GM12878 (cell line): ENCODE measurements around the gene TMEM86A. TPM values are rescaled to one million over a fixed set of nuclear protein-coding genes. Genes with fewer than 3 reads are reported as not detected.

Experiments used
- ATAC-seq: fragments of 200-7000 bp; cut with Tn5 transposase; 3 replicates; pipeline ENCODE4 v1.9.1; 2020; ENCODE audit warnings: mild to moderate bottlenecking, moderate library complexity
- BruUV-seq: library from RNA; stranded (reverse); fragments of 400-500 nt; replicated peaks from 2 replicates; lab custom pipeline; 2021; lab: Mats Ljungman, UMichigan
- CTCF ChIA-PET: fragments of 300-600 bp; sonication (Branson Sonifier 250); formaldehyde crosslinking; extraction: SDS; loops from one replicate; lab custom pipeline; 2021; ENCODE audit warnings: inconsistent platforms; lab: Yijun Ruan, JAX
- POLR2A ChIA-PET: fragments of 350-600 bp; formaldehyde crosslinking; extraction: SDS; loops from one replicate; lab custom pipeline; 2021; ENCODE audit warnings: inconsistent platforms; lab: Charles Lee
- RAD21 ChIA-PET: fragments of 300-600 bp; sonication (Branson Sonifier 250); formaldehyde crosslinking; loops from one replicate; lab custom pipeline; 2023; ENCODE audit warnings: antibody characterized with exemption; ENCODE audit not compliant: unreplicated experiment; lab: Charles Lee
- SMC1A ChIA-PET: fragments of 300-600 bp; sonication (Branson Sonifier 250); formaldehyde crosslinking; loops from one replicate; lab custom pipeline; 2023; ENCODE audit not compliant: unreplicated experiment, uncharacterized antibody; lab: Charles Lee
- DNase-seq: peaks from one replicate; pipeline ENCODE4 v3.0.0-alpha.2; 2011; ENCODE audit warnings: low read depth, low spot score
- FAIRE-seq: peaks from 3 replicates; lab custom pipeline; 2011; peaks lifted over from hg19 to GRCh38; lab: Jason Lieb, UNC
- H2AFZ ChIP-seq: 2 replicates; pipeline ENCODE4 v1.6.0; 2011; ENCODE audit warnings: low read depth, low read length, control low read depth; ENCODE audit not compliant: control insufficient read depth
- H3K27ac ChIP-seq: 2 replicates; pipeline ENCODE4 v1.5.1; 2011; ENCODE audit warnings: control low read depth; ENCODE audit not compliant: control insufficient read depth, insufficient read depth
- H3K27me3 ChIP-seq, 2 experiments: replicated peaks in 1 of 2; 2 replicates each; pipeline versions ENCODE4 v1.6.0 to v1.6.1; 2011; ENCODE audit warnings: low read length in 1 of 2; ENCODE audit not compliant: control insufficient read depth in 2 of 2, insufficient read depth in 2 of 2
- H3K36me3 ChIP-seq, 2 experiments: 2 replicates each; pipeline ENCODE4 v1.5.1; 2011; ENCODE audit warnings: low read length in 1 of 2; ENCODE audit not compliant: control insufficient read depth in 2 of 2, insufficient read depth in 2 of 2
- H3K4me1 ChIP-seq: 2 replicates; pipeline ENCODE4 v1.6.1; 2011; ENCODE audit warnings: mild to moderate bottlenecking, low read length, moderate library complexity, mixed read lengths; ENCODE audit not compliant: control insufficient read depth, insufficient read depth
- H3K4me2 ChIP-seq: 2 replicates; pipeline ENCODE4 v1.6.0; 2011; ENCODE audit warnings: control low read depth; ENCODE audit not compliant: control insufficient read depth, insufficient read depth
- H3K4me3 ChIP-seq: fragments of 200-600 bp; sonication (generic); 2 replicates; pipeline ENCODE4 v1.5.1; 2016
- H3K79me2 ChIP-seq: 2 replicates; pipeline ENCODE4 v1.6.0; 2011; ENCODE audit warnings: low read length; ENCODE audit not compliant: control insufficient read depth, insufficient read depth
- H3K9ac ChIP-seq: 2 replicates; pipeline ENCODE4 v1.8.0; 2011; ENCODE audit warnings: low read length, control low read depth, mixed read lengths; ENCODE audit not compliant: control insufficient read depth, insufficient read depth
- H3K9me3 ChIP-seq: replicated peaks from 3 replicates; pipeline ENCODE4 v1.5.1; 2011; ENCODE audit warnings: mild to moderate bottlenecking, low read length; ENCODE audit not compliant: control insufficient read depth, insufficient read depth
- H4K20me1 ChIP-seq: 2 replicates; pipeline ENCODE4 v1.6.0; 2011; ENCODE audit not compliant: control insufficient read depth, insufficient read depth
- CEBPB ChIP-seq, 2 experiments: fragments of 150-350 bp in 1 of 2; IDR thresholded peaks; 2 replicates each; pipeline ENCODE4 v1.6.1; 2012 to 2014; ENCODE audit warnings: low read depth in 2 of 2, low read length in 2 of 2, borderline replicate concordance in 1 of 2, inconsistent platforms in 1 of 2
- DPF2 ChIP-seq: fragments of 450-650 bp; IDR thresholded peaks from 2 replicates; pipeline ENCODE4 v1.6.1; 2017; ENCODE audit warnings: mild to moderate bottlenecking
- FOXK2 ChIP-seq: fragments of 450-650 bp; IDR thresholded peaks from 2 replicates; pipeline ENCODE4 v1.6.1; 2017; ENCODE audit warnings: mild to moderate bottlenecking, moderate library complexity
- MYC ChIP-seq: IDR thresholded peaks from 2 replicates; pipeline ENCODE4 v1.6.1; 2011; ENCODE audit warnings: mild to moderate bottlenecking, low read length, moderate library complexity, inconsistent platforms; ENCODE audit not compliant: insufficient read depth, insufficient replicate concordance, insufficient read length, severe bottlenecking
- NR2C2 ChIP-seq: IDR thresholded peaks from 2 replicates; pipeline ENCODE4 v1.6.1; 2011; ENCODE audit warnings: borderline replicate concordance, low read depth; ENCODE audit not compliant: control insufficient read depth, insufficient read length
- SMC3 ChIP-seq: IDR thresholded peaks from 2 replicates; pipeline ENCODE4 v1.6.1; 2011; ENCODE audit warnings: low read length, improper control_type of control experiment, borderline replicate concordance
- SPI1 ChIP-seq: IDR thresholded peaks from 2 replicates; pipeline ENCODE4 v1.6.1; 2011; ENCODE audit warnings: low read depth, mild to moderate bottlenecking, low read length, moderate library complexity, borderline replicate concordance; ENCODE audit not compliant: insufficient read depth
- TAF1 ChIP-seq: IDR thresholded peaks from 2 replicates; pipeline ENCODE4 v1.6.1; 2011; ENCODE audit warnings: mild to moderate bottlenecking, low read depth, low read length, borderline replicate concordance
- TCF3 ChIP-seq: IDR thresholded peaks from 2 replicates; pipeline ENCODE4 v1.6.1; 2012; ENCODE audit warnings: low read depth, mild to moderate bottlenecking, low read length, borderline replicate concordance; ENCODE audit not compliant: insufficient read depth
- WGBS: methylation state at CpG from one replicate; pipeline ENCODE4 v1.1.6; 2016; ENCODE audit warnings: low lambda C conversion rate; ENCODE audit not compliant: insufficient replicate concordance, insufficient coverage; ENCODE audit errors: missing lambda C conversion rate; 5-methylcytosine and 5-hydroxymethylcytosine counted together
- in situ Hi-C: fragments of 300-500 bp; cut with MboI; formaldehyde crosslinking; loops from 9 replicates; pipeline ENCODE4 v1.14.3; 2018; ENCODE audit warnings: mixed read lengths
- intact Hi-C: fragments of 100-400 bp; cut with micrococcal nuclease; formaldehyde crosslinking; loops from one replicate; pipeline ENCODE4 v1.14.2; 2022; ENCODE audit not compliant: unreplicated experiment
- polyA plus RNA-seq, 11 experiments: library from polyadenylated mRNA; depleted of rRNA in 4 of 11; unstranded in 6 of 11; stranded (reverse) in 5 of 11; fragments of >200 nt; fragmentation: Nextera tagmentation in 4 of 11; fragmentation: Illumina TruSeq in 1 of 11; extraction: Ambion mirVana in 4 of 11; extraction: Trizol in 1 of 11; gene quantifications; 1 replicate in 1 of 11; 2 replicates in 10 of 11; pipeline versions ENCODE4 v1.2.1 to v1.2.3, GENCODE V29; 2011 to 2016; ENCODE audit warnings: inconsistent platforms in 2 of 11, missing spikeins in 2 of 11, low read depth in 1 of 11
- total RNA-seq, 4 experiments: library from RNA; depleted of rRNA in 3 of 4; stranded (reverse); fragments of >200 nt in 3 of 4; fragmentation: Illumina TruSeq in 1 of 4; extraction: Trizol in 1 of 4; gene quantifications; 2 replicates each; pipeline versions ENCODE4 v1.2.1 to v1.2.3, GENCODE V29; 2013 to 2021
- TF ChIP-seq, protein P1 (sequence below): IDR thresholded peaks from 2 replicates; pipeline ENCODE4 v1.6.1; 2011; ENCODE audit warnings: low read depth, mild to moderate bottlenecking, low read length, moderate library complexity, borderline replicate concordance; ENCODE audit errors: extremely low read depth
- TF ChIP-seq, protein P2 (sequence below): fragments of 450-650 bp; IDR thresholded peaks from 2 replicates; pipeline ENCODE4 v1.6.1; 2017; ENCODE audit warnings: low read depth, mild to moderate bottlenecking, moderate library complexity
- TF ChIP-seq, protein P3 (sequence below): fragments of 450-650 bp; IDR thresholded peaks from 2 replicates; pipeline ENCODE4 v1.6.1; 2017; ENCODE audit warnings: mild to moderate bottlenecking
- TF ChIP-seq, protein P4 (sequence below): IDR thresholded peaks from 2 replicates; pipeline ENCODE4 v1.6.1; 2011; ENCODE audit warnings: borderline replicate concordance, low read depth, mild to moderate bottlenecking, moderate library complexity, low read length; ENCODE audit not compliant: insufficient read depth, poor library complexity, severe bottlenecking

Gene TMEM86A
- total and polyA plus RNA-seq, 10 of the 15 experiments (the other 5 are each of a cell fraction or from before 2014, with no cell fraction given): 0.01 to 0.11 (median 0.06) TPM; not detected in 7

DNA sequence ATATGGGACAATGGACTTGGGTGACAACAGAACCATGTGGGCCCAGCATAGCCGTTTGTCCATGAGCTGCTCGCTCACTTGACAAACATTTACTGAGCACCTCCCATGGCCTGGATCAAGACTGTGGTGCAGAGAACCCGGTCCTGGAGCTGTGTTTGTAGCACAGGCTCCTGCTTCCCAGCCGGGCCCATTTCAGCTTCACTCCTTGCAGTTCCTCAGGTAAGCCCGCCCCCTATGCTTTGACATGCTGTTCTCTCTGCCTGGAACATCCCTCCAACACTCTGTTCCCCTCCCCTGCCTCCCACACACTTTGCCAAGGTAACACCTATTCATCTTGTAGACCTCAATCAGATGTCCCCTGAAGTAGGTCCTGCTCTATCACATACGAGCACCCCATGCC is 46.7 kb downstream of the TMEM86A start:
- ChIA-PET CTCF (interaction anchor here (0.9 to 19.6 kb wide), 4 partner anchors 14 to 23 kb away, joined by 4 to 494 read pairs (median 8); no protein-coding TSS in a partner anchor), RAD21 (interaction anchor here (1.1 kb wide), 1 partner anchor 14 kb away, joined by 3 read pairs; no protein-coding TSS in a partner anchor), POLR2A (no interaction called here), SMC1A (interaction anchor here (0.7 to 1.2 kb wide), 2 partner anchors 19 to 21 kb away, joined by 3 read pairs; no protein-coding TSS in a partner anchor)
- Histone ChIP-seq H3K4me1 (no peaks in the 10 kb centered on the region), H3K9me3 (no peaks in the 10 kb centered on the region), H3K36me3 (no peaks in the 10 kb centered on the region), H3K9ac (no peak overlapping the region), H2AFZ (no peak overlapping the region), H3K27me3 (no peaks in the 10 kb centered on the region; a peak in 1 of 4 replicates), H4K20me1 (no peaks in the 10 kb centered on the region), H3K27ac (no peak overlapping the region), H3K4me2 (no peak overlapping the region), H3K4me3 (no peak overlapping the region), H3K79me2 (no peaks in the 10 kb centered on the region)
- WGBS: 35% methylated on average over 6 of the region's 6 CpGs
- in situ Hi-C loops: no loop called here
- TF ChIP-seq TAF1 (no peak), DPF2 (no peak), SPI1 (no peak), SMC3 (no peak), TCF3 (no peak), MYC (no peak), CEBPB (IDR thresholded peaks at IDR 0.05; ENCODE audit: borderline replicate concordance in 1 of 2, low read depth in 2 of 2, low read length in 2 of 2) (no peak), NR2C2 (no peak), FOXK2 (no peak)
- TF ChIP-seq, protein P1, sequence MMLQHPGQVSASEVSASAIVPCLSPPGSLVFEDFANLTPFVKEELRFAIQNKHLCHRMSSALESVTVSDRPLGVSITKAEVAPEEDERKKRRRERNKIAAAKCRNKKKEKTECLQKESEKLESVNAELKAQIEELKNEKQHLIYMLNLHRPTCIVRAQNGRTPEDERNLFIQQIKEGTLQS: no peak
- TF ChIP-seq, protein P2, sequence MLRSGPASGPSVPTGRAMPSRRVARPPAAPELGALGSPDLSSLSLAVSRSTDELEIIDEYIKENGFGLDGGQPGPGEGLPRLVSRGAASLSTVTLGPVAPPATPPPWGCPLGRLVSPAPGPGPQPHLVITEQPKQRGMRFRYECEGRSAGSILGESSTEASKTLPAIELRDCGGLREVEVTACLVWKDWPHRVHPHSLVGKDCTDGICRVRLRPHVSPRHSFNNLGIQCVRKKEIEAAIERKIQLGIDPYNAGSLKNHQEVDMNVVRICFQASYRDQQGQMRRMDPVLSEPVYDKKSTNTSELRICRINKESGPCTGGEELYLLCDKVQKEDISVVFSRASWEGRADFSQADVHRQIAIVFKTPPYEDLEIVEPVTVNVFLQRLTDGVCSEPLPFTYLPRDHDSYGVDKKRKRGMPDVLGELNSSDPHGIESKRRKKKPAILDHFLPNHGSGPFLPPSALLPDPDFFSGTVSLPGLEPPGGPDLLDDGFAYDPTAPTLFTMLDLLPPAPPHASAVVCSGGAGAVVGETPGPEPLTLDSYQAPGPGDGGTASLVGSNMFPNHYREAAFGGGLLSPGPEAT: no peak
- TF ChIP-seq, protein P3, sequence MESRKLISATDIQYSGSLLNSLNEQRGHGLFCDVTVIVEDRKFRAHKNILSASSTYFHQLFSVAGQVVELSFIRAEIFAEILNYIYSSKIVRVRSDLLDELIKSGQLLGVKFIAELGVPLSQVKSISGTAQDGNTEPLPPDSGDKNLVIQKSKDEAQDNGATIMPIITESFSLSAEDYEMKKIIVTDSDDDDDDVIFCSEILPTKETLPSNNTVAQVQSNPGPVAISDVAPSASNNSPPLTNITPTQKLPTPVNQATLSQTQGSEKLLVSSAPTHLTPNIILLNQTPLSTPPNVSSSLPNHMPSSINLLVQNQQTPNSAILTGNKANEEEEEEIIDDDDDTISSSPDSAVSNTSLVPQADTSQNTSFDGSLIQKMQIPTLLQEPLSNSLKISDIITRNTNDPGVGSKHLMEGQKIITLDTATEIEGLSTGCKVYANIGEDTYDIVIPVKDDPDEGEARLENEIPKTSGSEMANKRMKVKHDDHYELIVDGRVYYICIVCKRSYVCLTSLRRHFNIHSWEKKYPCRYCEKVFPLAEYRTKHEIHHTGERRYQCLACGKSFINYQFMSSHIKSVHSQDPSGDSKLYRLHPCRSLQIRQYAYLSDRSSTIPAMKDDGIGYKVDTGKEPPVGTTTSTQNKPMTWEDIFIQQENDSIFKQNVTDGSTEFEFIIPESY: no peak
- TF ChIP-seq, protein P4, sequence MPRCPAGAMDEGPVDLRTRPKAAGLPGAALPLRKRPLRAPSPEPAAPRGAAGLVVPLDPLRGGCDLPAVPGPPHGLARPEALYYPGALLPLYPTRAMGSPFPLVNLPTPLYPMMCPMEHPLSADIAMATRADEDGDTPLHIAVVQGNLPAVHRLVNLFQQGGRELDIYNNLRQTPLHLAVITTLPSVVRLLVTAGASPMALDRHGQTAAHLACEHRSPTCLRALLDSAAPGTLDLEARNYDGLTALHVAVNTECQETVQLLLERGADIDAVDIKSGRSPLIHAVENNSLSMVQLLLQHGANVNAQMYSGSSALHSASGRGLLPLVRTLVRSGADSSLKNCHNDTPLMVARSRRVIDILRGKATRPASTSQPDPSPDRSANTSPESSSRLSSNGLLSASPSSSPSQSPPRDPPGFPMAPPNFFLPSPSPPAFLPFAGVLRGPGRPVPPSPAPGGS: no peak
- no TSS peak for BruUV-seq
- intact Hi-C loops: no loop called here
- ATAC-seq: no peak
- FAIRE-seq: no peak
- DNase-seq: no peak
